Naive thymus-derived CD4-positive, alpha-beta T cell (primary cell): ENCODE data around the gene RGS6. TPM values are rescaled to one million over a fixed set of nuclear protein-coding genes. Genes with fewer than 3 reads are reported as not detected.

Experiments
- ATAC-seq: fragments of 150-1000 bp; cut with Tn5 transposase; 2 replicates; pipeline ENCODE4 v1.10.0; 2021; ENCODE audit warnings: mild to moderate bottlenecking, moderate library complexity
- CTCF ChIA-PET: fragments of 350-600 bp; sonication (Branson Sonifier 250); formaldehyde crosslinking; loops from one replicate; lab custom pipeline; 2021; ENCODE audit warnings: antibody characterized with exemption; lab: Charles Lee
- POLR2A ChIA-PET: fragments of 350-600 bp; sonication (Branson Sonifier 250); formaldehyde crosslinking; loops from one replicate; lab custom pipeline; 2021; ENCODE audit warnings: antibody characterized with exemption, inconsistent platforms; lab: Charles Lee
- DNase-seq, 9 donors: peaks; one replicate each; pipeline versions ENCODE4 v3.0.0 to v3.0.0-alpha.2; 2020 to 2022; ENCODE audit warnings: mixed read lengths in 1 of 9
- H3K27ac ChIP-seq: one replicate; pipeline ENCODE4 v1.7.0; 2013; ENCODE audit warnings: mild to moderate bottlenecking, low read depth, low read length, moderate library complexity
- H3K27me3 ChIP-seq, 2 donors: one replicate each; pipeline ENCODE4 v1.7.0; 2013; ENCODE audit warnings: low read length in 2 of 2, mild to moderate bottlenecking in 2 of 2, moderate library complexity in 2 of 2; ENCODE audit not compliant: control insufficient read depth in 2 of 2, insufficient read depth in 2 of 2
- H3K36me3 ChIP-seq, 3 experiments: 1 replicate in 2 of 3; 2 replicates in 1 of 3; pipeline ENCODE4 v1.7.0; 2013; ENCODE audit warnings: low read length in 3 of 3, mild to moderate bottlenecking in 3 of 3, moderate library complexity in 1 of 3; ENCODE audit not compliant: insufficient read depth in 3 of 3, control insufficient read depth in 2 of 3
- H3K4me1 ChIP-seq, 2 donors: one replicate each; pipeline ENCODE4 v1.7.0; 2013; ENCODE audit warnings: low read length in 2 of 2, mild to moderate bottlenecking in 2 of 2, moderate library complexity in 1 of 2; ENCODE audit not compliant: control insufficient read depth in 2 of 2, insufficient read depth in 2 of 2
- H3K4me3 ChIP-seq: 2 replicates; pipeline ENCODE4 v1.7.0; 2013; ENCODE audit warnings: mild to moderate bottlenecking, low read length
- H3K9me3 ChIP-seq, 3 experiments: 1 replicate in 2 of 3; 2 replicates in 1 of 3; pipeline ENCODE4 v1.7.0; 2013; ENCODE audit warnings: low read length in 3 of 3; ENCODE audit not compliant: control insufficient read depth in 2 of 3
- H3K27ac Mint-ChIP-seq, 9 donors: one replicate each; pipeline ENCODE4 v1.8.0; 2020 to 2022; ENCODE audit warnings: mixed read lengths in 9 of 9, mild to moderate bottlenecking in 8 of 9, moderate library complexity in 5 of 9, inconsistent platforms in 2 of 9
- H3K27me3 Mint-ChIP-seq, 5 donors: one replicate each; pipeline ENCODE4 v1.8.0; 2021 to 2022; ENCODE audit warnings: mixed read lengths in 5 of 5, mild to moderate bottlenecking in 1 of 5
- H3K36me3 Mint-ChIP-seq, 5 donors: one replicate each; pipeline ENCODE4 v1.8.0; 2020 to 2022; ENCODE audit warnings: mixed read lengths in 5 of 5, mild to moderate bottlenecking in 3 of 5, inconsistent platforms in 1 of 5
- H3K4me1 Mint-ChIP-seq, 7 donors: one replicate each; pipeline ENCODE4 v1.8.0; 2020 to 2022; ENCODE audit warnings: mixed read lengths in 7 of 7, mild to moderate bottlenecking in 3 of 7, inconsistent platforms in 1 of 7
- H3K4me3 Mint-ChIP-seq, 10 donors: one replicate each; pipeline ENCODE4 v1.8.0; 2020 to 2022; ENCODE audit warnings: mild to moderate bottlenecking in 10 of 10, mixed read lengths in 10 of 10, moderate library complexity in 6 of 10, inconsistent platforms in 2 of 10
- H3K9me3 Mint-ChIP-seq, 11 donors: one replicate each; pipeline ENCODE4 v1.8.0; 2020 to 2022; ENCODE audit warnings: mixed read lengths in 11 of 11, mild to moderate bottlenecking in 4 of 11, inconsistent platforms in 1 of 11, moderate library complexity in 1 of 11
- intact Hi-C, 2 donors: fragments of 100-400 bp; cut with micrococcal nuclease; formaldehyde crosslinking; loops; one replicate each; pipeline ENCODE4 v1.15.1; 2023
- polyA plus RNA-seq, 2 donors: library from polyadenylated mRNA; unstranded; fragments of 300-500 nt; fragmentation: Illumina TruSeq; gene quantifications; one replicate each; pipeline ENCODE4 v1.2.3, GENCODE V29; 2021
- total RNA-seq, 6 experiments: library from RNA in 5 of 6; stranded (reverse) in 5 of 6; gene quantifications; 1 replicate in 5 of 6; 2 replicates in 1 of 6; pipeline ENCODE4 v1.2.3 and lab custom pipeline; 2021 to 2026

RGS6 gene
- total and polyA plus RNA-seq, 7 experiments from 2014 or later: 0.29 to 0.97 TPM; not detected in 5

GRCh38 chr14:72057701-72058285 is 125.6 kb downstream of the RGS6 start:
- Histone ChIP-seq H3K27ac (no peak overlapping the region), H3K27me3 (no peaks in the 10 kb centered on the region), H3K4me1 (no peaks in the 10 kb centered on the region), H3K36me3 (no peaks in the 10 kb centered on the region), H3K4me3 (no peak overlapping the region), H3K9me3 (no peaks in the 10 kb centered on the region)
- ChIA-PET CTCF (interaction anchor here (0.7 kb wide), 1 partner anchor 182 kb away, joined by 3 read pairs; no protein-coding TSS in a partner anchor), POLR2A (no interaction called here)
- peaks cover 0 to 4% (median 0%) of the 10 kb centered on the region in 11 donors for H3K9me3 Mint-ChIP-seq
- H3K36me3 Mint-ChIP-seq: no peaks in the 10 kb centered on the region
- H3K27ac Mint-ChIP-seq: no peak overlapping the region
- no peak for DNase-seq
- ATAC-seq: no peak
- intact Hi-C loops: no loop called here
- H3K4me1 Mint-ChIP-seq: peaks cover 0 to 10% (median 0%) of the 10 kb centered on the region in 7 donors
- peaks cover 14 to 27% (median 19%) of the 10 kb centered on the region in 5 donors for H3K27me3 Mint-ChIP-seq
- H3K4me3 Mint-ChIP-seq: no peak overlapping the region

- DNase-seq: no peak
- Mint-ChIP-seq H3K36me3 (no peaks in the 10 kb centered on the region), H3K4me3 (no peak overlapping the region), H3K9me3 (no peaks in the 10 kb centered on the region), H3K4me1 (no peaks in the 10 kb centered on the region), H3K27me3 (peaks cover 3 to 12% (median 9%) of the 10 kb centered on the region in 5 donors), H3K27ac (no peak overlapping the region)
- Histone ChIP-seq H3K36me3 (no peaks in the 10 kb centered on the region), H3K4me3 (no peak overlapping the region), H3K27ac (no peak overlapping the region), H3K27me3 (no peaks in the 10 kb centered on the region), H3K4me1 (no peaks in the 10 kb centered on the region), H3K9me3 (no peaks in the 10 kb centered on the region)
- ATAC-seq: no peak
- intact Hi-C loops: no loop called here
- CTCF ChIA-PET: no interaction called here
- POLR2A ChIA-PET: no interaction called here
Measured at GRCh38 chr14:72060460-72060859, 128.2 kb downstream of the RGS6 start.

GRCh38 chr14:72060917-72061316 is 128.7 kb downstream of the RGS6 start:
- Mint-ChIP-seq H3K27ac (no peak overlapping the region), H3K27me3 (peaks cover 3 to 12% (median 9%) of the 10 kb centered on the region in 5 donors), H3K9me3 (no peaks in the 10 kb centered on the region), H3K4me1 (no peaks in the 10 kb centered on the region), H3K4me3 (no peak overlapping the region), H3K36me3 (no peaks in the 10 kb centered on the region)
- DNase-seq: no peak
- Histone ChIP-seq H3K4me3 (no peak overlapping the region), H3K27ac (no peak overlapping the region), H3K9me3 (no peaks in the 10 kb centered on the region), H3K36me3 (no peaks in the 10 kb centered on the region), H3K27me3 (no peaks in the 10 kb centered on the region), H3K4me1 (no peaks in the 10 kb centered on the region)
- intact Hi-C loops: no loop called here
- no peak for ATAC-seq
- CTCF ChIA-PET: no interaction called here
- POLR2A ChIA-PET: no interaction called here

GRCh38 chr14:72061718-72062117 is 129.5 kb downstream of the RGS6 start:
- Histone ChIP-seq H3K27me3 (no peaks in the 10 kb centered on the region), H3K4me1 (no peaks in the 10 kb centered on the region), H3K9me3 (no peaks in the 10 kb centered on the region), H3K27ac (no peak overlapping the region), H3K36me3 (no peaks in the 10 kb centered on the region), H3K4me3 (no peak overlapping the region)
- H3K9me3 Mint-ChIP-seq: no peaks in the 10 kb centered on the region
- CTCF ChIA-PET: no interaction called here
- no peaks in the 10 kb centered on the region for H3K4me1 Mint-ChIP-seq
- intact Hi-C loops: no loop called here
- DNase-seq (no peak), ATAC-seq (no peak)
- peaks cover 3 to 12% (median 9%) of the 10 kb centered on the region in 5 donors for H3K27me3 Mint-ChIP-seq
- H3K27ac Mint-ChIP-seq: no peak overlapping the region
- H3K36me3 Mint-ChIP-seq: no peaks in the 10 kb centered on the region
- no peak overlapping the region for H3K4me3 Mint-ChIP-seq
- POLR2A ChIA-PET: no interaction called here

- POLR2A ChIA-PET: no interaction called here
Measured at GRCh38 chr14:72063761-72064282, 131.6 kb downstream of the RGS6 start.

GRCh38 chr14:72064501-72064900 is 132.3 kb downstream of the RGS6 start:
- Mint-ChIP-seq H3K36me3 (no peaks in the 10 kb centered on the region), H3K9me3 (no peaks in the 10 kb centered on the region), H3K4me3 (no peak overlapping the region), H3K27me3 (peaks cover 5 to 17% (median 11%) of the 10 kb centered on the region in 5 donors), H3K27ac (no peak overlapping the region), H3K4me1 (no peaks in the 10 kb centered on the region)
- Histone ChIP-seq H3K9me3 (no peaks in the 10 kb centered on the region), H3K4me1 (no peaks in the 10 kb centered on the region), H3K4me3 (no peak overlapping the region), H3K27ac (no peak overlapping the region), H3K36me3 (no peaks in the 10 kb centered on the region), H3K27me3 (no peaks in the 10 kb centered on the region)
- ATAC-seq (no peak), DNase-seq (no peak)
- ChIA-PET POLR2A (no interaction called here), CTCF (no interaction called here)
- intact Hi-C loops: no loop called here

More at GRCh38 chr14:72063761-72064282, 131.6 kb downstream of the RGS6 start:
- Histone ChIP-seq H3K4me3 (no peak overlapping the region), H3K36me3 (no peaks in the 10 kb centered on the region), H3K4me1 (no peaks in the 10 kb centered on the region), H3K27ac (no peak overlapping the region), H3K9me3 (no peaks in the 10 kb centered on the region), H3K27me3 (no peaks in the 10 kb centered on the region)
- H3K9me3 Mint-ChIP-seq: no peaks in the 10 kb centered on the region
- H3K27ac Mint-ChIP-seq: no peak overlapping the region
- no peak for DNase-seq
- H3K4me3 Mint-ChIP-seq: no peak overlapping the region
- no peaks in the 10 kb centered on the region for H3K36me3 Mint-ChIP-seq
- intact Hi-C loops: no loop called here
- no peaks in the 10 kb centered on the region for H3K4me1 Mint-ChIP-seq
- CTCF ChIA-PET: no interaction called here
- no peak for ATAC-seq
- peaks cover 5 to 13% (median 9%) of the 10 kb centered on the region in 5 donors for H3K27me3 Mint-ChIP-seq

- DNase-seq: no peak
- Mint-ChIP-seq H3K36me3 (no peaks in the 10 kb centered on the region), H3K9me3 (no peaks in the 10 kb centered on the region), H3K27ac (no peak overlapping the region), H3K4me3 (no peak overlapping the region), H3K4me1 (no peaks in the 10 kb centered on the region), H3K27me3 (peaks cover 0 to 14% (median 6%) of the 10 kb centered on the region in 5 donors)
- ATAC-seq: no peak
- intact Hi-C loops: no loop called here
- Histone ChIP-seq H3K4me3 (no peak overlapping the region), H3K4me1 (no peaks in the 10 kb centered on the region), H3K36me3 (no peaks in the 10 kb centered on the region), H3K27ac (no peak overlapping the region), H3K27me3 (no peaks in the 10 kb centered on the region), H3K9me3 (no peaks in the 10 kb centered on the region)
- ChIA-PET POLR2A (no interaction called here), CTCF (no interaction called here)
Measured at GRCh38 chr14:72070458-72070857, 138.2 kb downstream of the RGS6 start.
